HFF-Myc (cell line): ENCODE measurements around the gene PDCD6IP.
"Not testable (repeated sequence)": the region's sequence is repeated elsewhere in the genome, so short reads cannot be mapped to it uniquely, and the experiment has no call there.

Experiments
- DNase-seq: peaks from one replicate; pipeline ENCODE4 v3.0.0-alpha.2; 2011; ENCODE audit warnings: low read depth; ENCODE audit errors: extremely low read depth
- H3K4me3 ChIP-seq: replicated peaks from 2 replicates; pipeline ENCODE4 v1.5.1; 2011; ENCODE audit warnings: low read depth, mild to moderate bottlenecking, control low read depth, low read length
- CTCF ChIP-seq: IDR thresholded peaks from 2 replicates; pipeline ENCODE4 v1.5.1; 2012; ENCODE audit warnings: mild to moderate bottlenecking, low read depth, low read length, control low read depth; ENCODE audit errors: missing control alignments

Gene PDCD6IP

DNA sequence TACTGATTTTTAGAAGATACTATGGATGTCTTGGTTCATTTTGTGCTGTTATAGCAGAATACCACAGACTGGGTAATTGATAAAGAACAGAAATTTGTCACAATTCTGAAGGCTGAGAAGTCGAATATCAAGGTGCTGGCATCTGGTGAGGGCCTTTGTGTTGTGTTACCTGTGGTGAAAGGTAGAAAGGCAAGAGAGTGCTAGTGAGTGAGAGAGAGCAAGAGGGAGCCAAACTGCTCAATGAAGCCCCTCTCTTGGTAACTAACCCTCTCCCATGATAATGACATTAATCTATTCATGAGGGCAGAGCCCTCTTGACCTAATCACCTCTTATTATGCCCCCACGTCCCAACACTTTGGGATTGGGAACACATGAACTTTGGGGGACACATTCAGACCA, 31.3 kb downstream of the PDCD6IP start:
- H3K4me3 ChIP-seq, result no peak overlapping the region
- no peak for DNase-seq
- TF ChIP-seq CTCF, result no peak

- TF ChIP-seq CTCF, result no peak
- no peak for DNase-seq
- H3K4me3 ChIP-seq, result no peak overlapping the region
These were observed 32.6 kb downstream of the PDCD6IP start for GRCh38 chr3:33831053-33831452.

DNA sequence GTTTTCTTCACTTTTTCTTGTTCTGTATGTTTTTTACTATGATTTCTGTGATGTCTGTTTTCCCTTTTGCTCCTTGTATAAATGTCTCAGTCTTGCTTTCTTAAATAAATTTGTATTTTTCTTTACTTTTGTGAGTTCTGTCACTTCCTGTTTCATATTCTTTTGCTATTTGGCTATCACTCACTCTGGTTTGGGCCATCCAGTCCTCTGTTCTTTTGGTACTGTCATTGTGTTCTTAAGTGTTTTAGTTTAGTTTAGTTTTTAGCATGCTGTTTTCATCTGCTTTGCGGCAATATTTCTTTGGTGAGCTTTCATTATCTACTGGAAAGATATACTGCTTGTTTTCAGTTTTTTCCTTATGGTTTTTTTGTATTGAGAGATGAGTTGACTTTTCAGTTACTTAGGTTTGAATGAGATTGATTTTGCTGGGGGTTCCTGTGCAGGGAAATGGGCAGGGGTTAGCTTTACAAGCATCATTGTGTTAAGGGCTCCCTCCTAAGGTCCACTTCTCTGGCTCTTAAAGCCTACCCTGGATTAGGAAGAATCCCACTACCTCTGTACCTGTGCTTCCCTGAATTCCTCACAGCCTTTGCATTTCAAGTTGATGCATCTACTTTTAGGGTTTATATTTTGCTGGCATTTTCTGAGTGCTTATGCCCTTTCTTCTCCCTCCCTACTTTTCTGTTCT, 35.1 kb downstream of the PDCD6IP start:
- no peak overlapping the region for H3K4me3 ChIP-seq
- no peak for DNase-seq
- no peak for TF ChIP-seq CTCF

- no peak for DNase-seq
- TF ChIP-seq CTCF, result no peak
- H3K4me3 ChIP-seq, result no peak overlapping the region
These were observed 35.6 kb downstream of the PDCD6IP start for GRCh38 chr3:33834096-33834453.

DNA sequence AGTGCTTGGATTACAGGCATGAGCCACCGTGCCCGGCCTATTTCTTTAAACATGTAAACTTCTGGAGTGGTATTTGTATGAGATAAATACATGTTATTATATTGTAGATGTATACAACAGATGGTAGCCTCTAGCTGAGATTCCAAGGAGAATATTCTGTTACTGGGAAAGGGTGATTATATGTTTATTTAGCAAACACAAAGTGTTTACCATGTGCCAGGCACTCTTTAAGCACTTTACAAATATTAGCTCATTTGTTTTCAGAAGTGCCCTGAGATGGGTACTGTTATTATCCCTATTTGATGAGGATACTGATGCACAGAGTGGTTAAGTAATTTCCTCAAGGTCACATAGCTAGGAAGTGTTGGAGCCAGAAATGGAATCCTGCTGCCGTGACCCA, 38.8 kb downstream of the PDCD6IP start:
- H3K4me3 ChIP-seq, DNase-seq: not testable (repeated sequence)

- no peak overlapping the region for H3K4me3 ChIP-seq
- no peak for DNase-seq
- no peak for TF ChIP-seq CTCF
These were observed 40.9 kb downstream of the PDCD6IP start for GRCh38 chr3:33839283-33839682.

- H3K4me3 ChIP-seq, result no peak overlapping the region
- DNase-seq, result no peak
- TF ChIP-seq CTCF, result no peak
These were observed 41.7 kb downstream of the PDCD6IP start for GRCh38 chr3:33840179-33840578.
